GM19438 (cell line): ENCODE measurements around the gene GPN2.
"Not testable (repeated sequence)": the region's sequence is repeated elsewhere in the genome, so short reads cannot be mapped to it uniquely, and the experiment has no call there.

ENCODE experiments used
- ATAC-seq: cut with Tn5 transposase; IDR thresholded peaks from one replicate; pipeline ENCODE4 v1.9.1; 2021; ENCODE audit warnings: low read depth; ENCODE audit not compliant: unreplicated experiment

GPN2 gene

GRCh38 chr1:26907071-26907917, 17.2 kb upstream of the GPN2 start:
- no peak for ATAC-seq

- ATAC-seq, result no peak
Measured at GRCh38 chr1:26900815-26901511, 10.9 kb upstream of the GPN2 start.

- ATAC-seq, result peak; percentile 79
Measured at GRCh38 chr1:26900001-26900814, 10.1 kb upstream of the GPN2 start, which contains the start of gene GPATCH3. GPATCH3 (minus strand) TSS chr1:26900467; CDS start chr1:26900442, 25 bp downstream.

- no peak for ATAC-seq
Measured at GRCh38 chr1:26897351-26897750, 7.3 kb upstream of the GPN2 start.

- ATAC-seq, result no peak
Measured at GRCh38 chr1:26894263-26894662, 4.2 kb upstream of the GPN2 start.

GRCh38 chr1:26890467-26890796, 349 bp upstream of the GPN2 start:
- ATAC-seq, result peak; percentile 28

GRCh38 chr1:26888231-26888630, 1.9 kb downstream of the GPN2 start:
- ATAC-seq, result no peak

GRCh38 chr1:26887125-26887524, 3.0 kb downstream of the GPN2 start:
- ATAC-seq, result no peak

- ATAC-seq, result no peak
Measured at GRCh38 chr1:26882696-26883463, 7.2 kb downstream of the GPN2 start.

GRCh38 chr1:26881611-26882010, 8.5 kb downstream of the GPN2 start:
- ATAC-seq, result not testable (repeated sequence)

- ATAC-seq, result no peak
Measured at GRCh38 chr1:26879793-26880192, 10.3 kb downstream of the GPN2 start.

GRCh38 chr1:26877326-26877725, 12.8 kb downstream of the GPN2 start:
- no peak for ATAC-seq

- no peak for ATAC-seq
Measured at GRCh38 chr1:26874896-26875295, 15.2 kb downstream of the GPN2 start.

GRCh38 chr1:26873097-26873496, 17.0 kb downstream of the GPN2 start:
- ATAC-seq, result not testable (repeated sequence)

GRCh38 chr1:26864610-26865480, 25.2 kb downstream of the GPN2 start:
- peak; percentile 88 for ATAC-seq

GRCh38 chr1:26863685-26864077, 26.4 kb downstream of the GPN2 start:
- ATAC-seq, result no peak

- ATAC-seq, result no peak
Measured at GRCh38 chr1:26862781-26863684, 27.1 kb downstream of the GPN2 start, which contains the start of gene SFN. SFN (plus strand) TSS chr1:26863149; CDS start chr1:26863213, 64 bp downstream.

GRCh38 chr1:26861889-26862378, 28.1 kb downstream of the GPN2 start:
- no peak for ATAC-seq
